GM12801 (cell line): ENCODE results near the gene PCBP3.

Source experiments
- TF ChIP-seq, protein P1 (sequence below): IDR thresholded peaks from one replicate; pipeline ENCODE4 v1.5.1; 2011; ENCODE audit warnings: control low read depth; ENCODE audit not compliant: insufficient read length; ENCODE audit errors: extremely low read depth

Gene PCBP3

DNA sequence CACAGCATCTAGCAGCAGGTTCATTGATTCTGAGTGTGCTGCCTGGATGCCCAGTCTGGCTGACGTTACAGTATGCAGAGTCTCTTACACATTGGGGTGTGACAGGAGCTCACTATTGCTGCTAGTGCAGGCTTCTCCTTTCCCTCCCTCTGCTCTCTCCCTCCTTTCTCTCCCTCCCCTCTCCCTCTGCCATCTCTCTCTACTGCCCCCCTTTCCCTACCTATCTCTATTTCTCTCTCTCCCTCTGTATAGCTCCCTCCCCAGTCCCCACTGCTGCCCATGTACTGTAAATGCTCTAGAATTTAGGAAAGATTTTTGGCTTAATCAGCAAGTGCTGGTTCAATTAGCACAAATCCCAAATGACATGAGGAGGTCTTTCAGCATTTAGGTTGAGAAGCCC lies 62.8 kb downstream of the PCBP3 start:
- TF ChIP-seq, protein P1, sequence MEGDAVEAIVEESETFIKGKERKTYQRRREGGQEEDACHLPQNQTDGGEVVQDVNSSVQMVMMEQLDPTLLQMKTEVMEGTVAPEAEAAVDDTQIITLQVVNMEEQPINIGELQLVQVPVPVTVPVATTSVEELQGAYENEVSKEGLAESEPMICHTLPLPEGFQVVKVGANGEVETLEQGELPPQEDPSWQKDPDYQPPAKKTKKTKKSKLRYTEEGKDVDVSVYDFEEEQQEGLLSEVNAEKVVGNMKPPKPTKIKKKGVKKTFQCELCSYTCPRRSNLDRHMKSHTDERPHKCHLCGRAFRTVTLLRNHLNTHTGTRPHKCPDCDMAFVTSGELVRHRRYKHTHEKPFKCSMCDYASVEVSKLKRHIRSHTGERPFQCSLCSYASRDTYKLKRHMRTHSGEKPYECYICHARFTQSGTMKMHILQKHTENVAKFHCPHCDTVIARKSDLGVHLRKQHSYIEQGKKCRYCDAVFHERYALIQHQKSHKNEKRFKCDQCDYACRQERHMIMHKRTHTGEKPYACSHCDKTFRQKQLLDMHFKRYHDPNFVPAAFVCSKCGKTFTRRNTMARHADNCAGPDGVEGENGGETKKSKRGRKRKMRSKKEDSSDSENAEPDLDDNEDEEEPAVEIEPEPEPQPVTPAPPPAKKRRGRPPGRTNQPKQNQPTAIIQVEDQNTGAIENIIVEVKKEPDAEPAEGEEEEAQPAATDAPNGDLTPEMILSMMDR = no peak

DNA sequence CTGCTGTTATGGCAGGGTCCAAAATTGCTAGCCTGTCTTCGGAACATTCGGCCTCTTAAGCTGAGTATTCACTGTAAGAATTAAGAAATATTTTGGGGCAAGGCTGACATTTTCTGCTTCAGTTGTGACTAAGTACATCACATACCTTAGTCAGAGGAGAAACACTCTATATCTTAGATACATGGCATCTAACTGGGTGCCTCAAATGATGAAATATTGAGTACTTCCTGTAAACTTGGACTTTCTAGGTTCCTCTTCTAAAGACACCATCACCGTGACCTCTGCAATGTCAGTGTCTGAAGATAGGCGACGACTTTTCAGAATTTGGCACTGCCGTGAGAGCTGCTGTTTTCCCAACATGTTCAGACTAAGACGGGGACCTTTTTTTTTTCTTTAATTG lies 65.6 kb downstream of the PCBP3 start:
- TF ChIP-seq, protein P1 = no peak

DNA sequence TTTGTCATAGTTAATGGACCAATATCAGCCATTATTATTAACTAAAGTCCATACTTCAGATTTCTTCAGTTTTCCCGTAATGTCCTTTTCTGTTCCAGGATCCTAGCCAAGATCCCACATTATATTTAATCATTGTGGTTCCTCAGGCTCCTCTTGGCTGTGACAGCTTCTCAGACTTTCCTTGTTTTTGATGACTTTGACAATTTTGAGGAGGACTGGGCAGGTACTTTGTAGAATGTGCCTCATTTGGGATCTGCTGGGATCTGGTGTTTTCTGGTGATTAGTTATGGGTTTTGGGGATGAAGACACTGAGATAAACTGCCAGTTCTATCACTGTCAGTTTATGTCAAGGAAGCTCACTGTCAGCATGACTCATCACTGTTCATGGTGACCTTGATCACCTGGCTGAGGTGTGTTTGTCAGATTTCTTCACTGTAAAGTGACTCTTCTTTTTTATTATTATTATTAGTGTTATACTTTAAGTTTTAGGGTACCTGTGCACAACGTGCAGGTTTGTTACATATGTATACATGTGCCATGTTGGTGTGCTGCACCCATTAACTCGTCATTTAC lies 66.3 kb downstream of the PCBP3 start:
- TF ChIP-seq, protein P1 = no peak

DNA sequence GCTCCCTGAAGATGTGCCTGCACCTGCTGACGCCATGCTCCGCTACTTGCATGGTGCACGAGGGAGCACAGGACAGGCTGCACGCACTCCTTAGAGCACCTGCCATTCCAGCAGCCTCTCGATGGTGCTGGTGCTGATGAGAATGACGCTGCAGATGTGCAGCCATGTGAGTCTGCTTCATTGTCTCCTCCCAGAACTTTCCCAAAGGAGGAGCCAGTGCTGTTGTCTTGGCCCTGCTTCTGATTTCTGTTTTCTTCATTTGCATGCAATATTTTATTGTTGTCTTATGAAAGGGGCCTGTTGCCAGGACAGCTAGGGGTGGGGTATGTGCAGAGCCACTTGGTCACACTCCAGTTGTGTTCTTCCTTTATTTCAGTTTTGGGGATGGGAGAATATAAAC lies 70.1 kb downstream of the PCBP3 start:
- TF ChIP-seq, protein P1 = no peak

DNA sequence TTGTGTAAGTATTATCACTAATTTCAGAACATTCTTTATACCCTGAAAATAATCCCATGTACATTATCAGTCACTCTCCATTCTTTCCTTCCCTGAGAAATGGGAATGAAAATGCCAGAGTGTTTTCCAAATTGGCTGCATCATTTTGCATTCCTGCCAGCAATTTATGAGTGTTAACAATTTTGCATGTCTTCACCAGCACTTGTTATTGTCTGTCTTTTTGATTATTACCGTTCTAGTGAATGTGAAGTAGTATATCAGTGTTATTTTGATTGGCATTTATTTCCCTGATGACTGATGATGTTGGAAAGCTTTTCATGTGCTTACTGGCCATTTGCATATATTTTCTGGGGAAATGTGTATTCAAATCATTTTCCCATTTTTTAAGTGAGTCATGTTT lies 71.9 kb downstream of the PCBP3 start:
- TF ChIP-seq, protein P1 = no peak

DNA sequence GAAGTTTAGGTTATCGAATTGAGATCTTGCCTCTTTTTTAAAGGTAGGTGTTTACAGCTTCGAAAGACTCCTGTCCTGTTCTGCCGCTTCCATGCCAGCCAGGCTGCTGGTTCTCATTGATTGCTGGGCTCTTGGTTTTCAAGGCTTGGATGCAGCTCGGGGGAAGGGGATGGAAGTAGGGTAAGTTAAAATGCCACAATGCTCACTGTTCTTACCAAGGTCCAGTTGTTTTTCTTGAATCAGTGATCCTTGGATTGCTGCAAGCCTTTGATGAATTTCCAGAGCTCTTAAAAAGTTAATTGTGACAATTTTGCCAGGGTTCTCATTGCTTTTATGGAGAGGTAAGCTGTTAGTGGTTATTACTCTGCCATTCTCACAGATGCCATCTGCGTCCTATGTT lies 74.9 kb downstream of the PCBP3 start:
- TF ChIP-seq, protein P1 = no peak

DNA sequence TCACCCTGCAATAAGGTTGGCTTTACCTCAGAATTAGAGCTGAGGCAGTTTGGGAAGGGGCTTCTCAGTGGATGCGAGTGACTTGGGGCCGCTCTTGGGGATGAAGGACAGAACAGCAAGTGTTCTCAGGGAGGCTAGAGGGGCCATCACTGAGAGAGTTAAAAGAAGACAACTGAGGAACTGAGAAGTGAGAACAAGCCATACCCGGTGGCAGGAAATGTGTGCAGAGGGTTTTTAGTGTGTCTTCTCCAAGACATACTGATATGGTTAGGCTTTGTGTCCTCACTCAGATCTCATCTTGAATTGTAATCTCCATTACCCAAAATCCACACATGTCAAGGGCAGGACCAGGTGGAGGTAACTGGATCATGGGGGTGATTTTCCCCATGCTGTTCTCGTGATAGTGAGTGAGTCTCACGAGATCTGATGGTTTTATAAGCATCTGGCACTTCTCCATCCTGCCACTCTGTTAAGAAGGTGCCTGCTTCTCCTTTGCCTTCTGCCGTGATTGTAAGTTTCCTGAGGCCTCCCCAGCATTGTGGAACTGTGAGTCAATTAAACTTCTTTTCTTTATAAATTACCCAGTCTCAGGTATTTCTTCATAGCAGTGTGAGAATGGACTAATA lies 75.8 kb downstream of the PCBP3 start:
- TF ChIP-seq, protein P1 = no peak

DNA sequence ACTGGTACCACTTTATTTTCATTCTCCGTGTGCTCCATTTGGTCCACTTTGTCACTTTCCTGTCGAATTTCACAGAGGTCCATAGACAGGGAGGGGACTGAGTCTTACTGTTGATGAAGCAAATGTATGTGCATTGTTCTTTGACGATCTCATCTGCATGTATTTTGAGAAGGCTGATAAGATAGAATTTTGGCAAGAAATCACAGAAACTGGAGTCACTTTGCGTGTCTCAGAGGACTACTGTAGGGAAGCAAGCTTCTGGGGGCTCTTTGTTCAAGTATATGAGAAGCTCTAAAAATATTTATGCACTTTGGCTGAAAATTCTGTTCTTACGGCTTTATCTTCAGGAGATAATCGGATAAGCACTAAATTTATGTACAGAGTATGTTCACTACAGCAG lies 78.1 kb downstream of the PCBP3 start:
- TF ChIP-seq, protein P1 = no peak
